Right atrium auricular region (tissue), 2 donors: Measurements from ENCODE around the gene SH2D5. TPM values are rescaled to one million over a fixed set of nuclear protein-coding genes. Genes with fewer than 3 reads are reported as not detected.

Source experiments
- DNase-seq: peaks from one replicate; pipeline ENCODE4 v3.0.0-alpha.2; 2019; ENCODE audit warnings: low spot score
- H3K27ac ChIP-seq, 2 donors: fragments of 200-600 bp; sonication (generic); 1 replicate in 1 of 2; 2 replicates in 1 of 2; pipeline ENCODE4 v1.5.1; 2016 to 2019
- H3K27me3 ChIP-seq, 2 donors: fragments of 200-600 bp; sonication (generic); one replicate each; pipeline versions ENCODE4 v1.5.1 to v1.6.0; 2017 to 2019
- H3K36me3 ChIP-seq: fragments of 200-600 bp; sonication (generic); one replicate; pipeline ENCODE4 v1.5.1; 2016
- H3K4me1 ChIP-seq, 2 donors: fragments of 200-600 bp; sonication (generic); one replicate each; pipeline versions ENCODE4 v1.5.1 to v1.6.0; 2017 to 2019
- H3K4me3 ChIP-seq, 2 donors: fragments of 200-600 bp; sonication (generic); 1 replicate in 1 of 2; 2 replicates in 1 of 2; pipeline ENCODE4 v1.5.1; 2017 to 2019; ENCODE audit warnings: mild to moderate bottlenecking in 1 of 2, moderate library complexity in 1 of 2
- H3K9me3 ChIP-seq, 2 donors: fragments of 200-600 bp; sonication (generic); one replicate each; pipeline ENCODE4 v1.5.1; 2019
- total RNA-seq, 2 donors: library from RNA; depleted of rRNA; stranded (reverse); fragments of >200 nt; gene quantifications; one replicate each; pipeline ENCODE4 v1.1.0, GENCODE V29; 2016
- TF ChIP-seq, protein P1 (sequence below), 2 donors: fragments of 200-600 bp; sonication (generic); IDR thresholded peaks; one replicate each; pipeline ENCODE4 v1.5.1; 2019; ENCODE audit warnings: antibody characterized with exemption in 2 of 2

SH2D5 gene
- total RNA-seq, 2 donors from 2014 or later: 0.63 TPM; not detected in 1

DNA sequence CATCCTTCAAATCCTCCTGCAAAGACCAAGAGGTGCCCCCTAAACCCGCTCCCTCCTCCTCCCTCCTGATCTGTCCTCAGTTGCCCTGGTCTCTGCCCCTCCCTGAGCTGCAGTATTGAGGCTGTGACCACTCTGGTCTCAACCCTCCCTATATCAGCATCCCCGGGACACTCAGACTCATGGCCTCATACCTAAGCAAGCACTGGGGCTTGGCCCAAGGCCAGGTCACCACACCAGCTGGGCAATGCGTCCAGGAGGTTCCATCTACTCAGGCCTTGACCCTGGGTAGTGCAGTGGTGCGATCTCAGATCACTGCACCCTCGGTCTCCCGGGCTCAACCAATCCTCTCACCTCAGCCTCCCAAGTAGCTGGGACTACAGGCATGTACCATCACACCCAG is 24.4 kb downstream of the SH2D5 start:
- Histone ChIP-seq H3K9me3 (no peaks in the 10 kb centered on the region), H3K4me3 (no peak overlapping the region), H3K27ac (no peak overlapping the region), H3K27me3 (no peaks in the 10 kb centered on the region), H3K36me3 (no peaks in the 10 kb centered on the region), H3K4me1 (no peaks in the 10 kb centered on the region)
- TF ChIP-seq, protein P1, sequence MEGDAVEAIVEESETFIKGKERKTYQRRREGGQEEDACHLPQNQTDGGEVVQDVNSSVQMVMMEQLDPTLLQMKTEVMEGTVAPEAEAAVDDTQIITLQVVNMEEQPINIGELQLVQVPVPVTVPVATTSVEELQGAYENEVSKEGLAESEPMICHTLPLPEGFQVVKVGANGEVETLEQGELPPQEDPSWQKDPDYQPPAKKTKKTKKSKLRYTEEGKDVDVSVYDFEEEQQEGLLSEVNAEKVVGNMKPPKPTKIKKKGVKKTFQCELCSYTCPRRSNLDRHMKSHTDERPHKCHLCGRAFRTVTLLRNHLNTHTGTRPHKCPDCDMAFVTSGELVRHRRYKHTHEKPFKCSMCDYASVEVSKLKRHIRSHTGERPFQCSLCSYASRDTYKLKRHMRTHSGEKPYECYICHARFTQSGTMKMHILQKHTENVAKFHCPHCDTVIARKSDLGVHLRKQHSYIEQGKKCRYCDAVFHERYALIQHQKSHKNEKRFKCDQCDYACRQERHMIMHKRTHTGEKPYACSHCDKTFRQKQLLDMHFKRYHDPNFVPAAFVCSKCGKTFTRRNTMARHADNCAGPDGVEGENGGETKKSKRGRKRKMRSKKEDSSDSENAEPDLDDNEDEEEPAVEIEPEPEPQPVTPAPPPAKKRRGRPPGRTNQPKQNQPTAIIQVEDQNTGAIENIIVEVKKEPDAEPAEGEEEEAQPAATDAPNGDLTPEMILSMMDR (IDR thresholded peaks at IDR 0.05): no peak
- DNase-seq: no peak

DNA sequence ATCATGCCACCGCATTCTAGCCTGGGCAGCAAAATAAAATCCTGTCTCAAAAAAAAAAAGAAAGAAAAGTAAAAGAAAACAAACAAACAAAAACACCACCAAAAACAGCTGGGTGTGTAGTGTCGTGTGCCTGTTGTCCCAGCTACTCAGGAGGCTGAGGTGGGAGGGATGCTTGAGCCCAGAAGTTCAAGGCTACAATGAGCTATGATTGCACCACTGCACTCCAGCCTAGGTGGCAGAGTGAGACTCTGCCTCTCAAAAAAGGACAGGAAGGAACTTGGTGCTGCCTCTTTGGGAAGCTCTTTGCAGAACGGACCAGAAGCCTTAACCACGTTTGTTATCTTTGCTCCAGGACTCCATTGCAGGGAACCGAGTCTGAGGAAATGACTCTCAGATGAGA is 25.7 kb downstream of the SH2D5 start:
- Histone ChIP-seq H3K36me3 (no peaks in the 10 kb centered on the region), H3K27me3 (no peaks in the 10 kb centered on the region), H3K4me3 (no peak overlapping the region), H3K4me1 (no peaks in the 10 kb centered on the region), H3K27ac (no peak overlapping the region), H3K9me3 (no peaks in the 10 kb centered on the region)
- no peak for DNase-seq
- TF ChIP-seq, protein P1 (IDR thresholded peaks at IDR 0.05): no peak

- H3K27me3 ChIP-seq: no peaks in the 10 kb centered on the region
- TF ChIP-seq, protein P1 (IDR thresholded peaks at IDR 0.05): no peak
- no peaks in the 10 kb centered on the region for H3K9me3 ChIP-seq
- no peak for DNase-seq
- no peak overlapping the region for H3K27ac ChIP-seq
- H3K4me3 ChIP-seq: no peak overlapping the region
- no peaks in the 10 kb centered on the region for H3K36me3 ChIP-seq
- no peaks in the 10 kb centered on the region for H3K4me1 ChIP-seq
Measured at GRCh38 chr1:20705203-20705755, 27.2 kb downstream of the SH2D5 start.

DNA sequence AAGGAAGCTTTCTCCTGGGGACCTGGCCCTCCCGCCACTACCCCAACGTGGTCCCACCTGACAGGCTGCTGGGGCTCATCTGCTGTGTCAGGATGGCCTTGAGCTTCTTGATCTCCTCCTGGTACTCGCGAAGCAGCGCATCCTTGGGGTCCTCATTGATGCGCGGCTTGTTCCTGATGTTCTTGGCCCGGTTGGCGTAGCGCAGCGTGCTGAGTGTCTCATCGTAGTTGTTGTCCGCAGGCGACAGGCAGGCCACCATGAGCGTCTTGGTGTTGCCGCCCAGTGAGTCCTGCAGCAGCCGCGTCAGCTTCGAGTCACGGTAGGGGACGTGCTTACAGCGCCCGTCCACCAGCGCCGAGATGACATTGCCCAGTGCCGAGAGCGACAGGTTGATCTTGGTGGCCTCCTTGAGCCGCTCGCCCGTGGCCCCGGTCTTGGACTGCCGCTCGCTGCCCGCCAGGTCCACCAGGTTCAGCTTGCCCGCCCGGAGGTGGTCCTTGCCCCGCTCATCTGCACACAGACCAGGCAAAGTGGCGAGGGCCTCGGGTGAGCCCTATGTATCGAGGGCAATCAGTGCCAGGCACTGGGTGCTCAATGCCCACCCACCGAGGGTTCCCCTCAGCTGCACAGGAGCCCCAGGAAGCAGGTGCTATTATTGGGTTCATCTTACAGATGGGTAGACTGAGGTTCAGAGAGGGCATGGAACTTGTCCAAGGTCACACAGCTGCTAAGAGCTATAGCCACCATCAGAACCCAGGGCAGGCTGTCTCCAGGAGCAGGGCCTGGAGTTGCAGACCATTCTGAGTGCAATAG is 27.9 kb downstream of the SH2D5 start:
- TF ChIP-seq, protein P1 (IDR thresholded peaks at IDR 0.05): no peak
- no peak overlapping the region for H3K27ac ChIP-seq

GRCh38 chr1:20703124-20703756 is 29.3 kb downstream of the SH2D5 start:
- H3K9me3 ChIP-seq: no peaks in the 10 kb centered on the region
- DNase-seq: no peak
- no peak overlapping the region for H3K27ac ChIP-seq
- H3K4me1 ChIP-seq: no peaks in the 10 kb centered on the region
- no peak overlapping the region for H3K4me3 ChIP-seq
- TF ChIP-seq, protein P1 (IDR thresholded peaks at IDR 0.05): no peak
- no peaks in the 10 kb centered on the region for H3K36me3 ChIP-seq
- H3K27me3 ChIP-seq: no peaks in the 10 kb centered on the region

More for the DNA sequence above, 27.9 kb downstream of the SH2D5 start:
- H3K36me3 ChIP-seq: no peaks in the 10 kb centered on the region
- no peaks in the 10 kb centered on the region for H3K9me3 ChIP-seq
- H3K4me1 ChIP-seq: no peaks in the 10 kb centered on the region
- DNase-seq: no peak
- no peaks in the 10 kb centered on the region for H3K27me3 ChIP-seq
- H3K4me3 ChIP-seq: no peak overlapping the region
